Measurements from ENCODE around the gene DIS3L2.
"Not testable (repeated sequence)": the region's sequence is repeated elsewhere in the genome, so short reads cannot be mapped to it uniquely, and the experiment has no call there.

DIS3L2 gene

GRCh38 chr2:232319067-232319802, 357.7 kb downstream of the DIS3L2 start:
- no peak for DNase-seq (ENCODE audit: low read depth, low spot score)

GRCh38 chr2:232319803-232320442, 358.4 kb downstream of the DIS3L2 start:
- no peak for DNase-seq (ENCODE audit: low read depth, low spot score)

- no peak for DNase-seq (ENCODE audit: low read depth, low spot score)
These were observed 358.9 kb downstream of the DIS3L2 start for GRCh38 chr2:232320443-232320803.

GRCh38 chr2:232321156-232321816, 359.8 kb downstream of the DIS3L2 start:
- DNase-seq (ENCODE audit: low read depth, low spot score), result no peak

- DNase-seq (ENCODE audit: low read depth, low spot score), result no peak
These were observed 360.5 kb downstream of the DIS3L2 start for GRCh38 chr2:232321817-232322559.

- no peak for DNase-seq (ENCODE audit: low read depth, low spot score)
These were observed 361.2 kb downstream of the DIS3L2 start for GRCh38 chr2:232322560-232323327.

GRCh38 chr2:232323328-232323650, 361.8 kb downstream of the DIS3L2 start:
- DNase-seq (ENCODE audit: low read depth, low spot score), result no peak

GRCh38 chr2:232323967-232324366, 362.5 kb downstream of the DIS3L2 start:
- DNase-seq (ENCODE audit: low read depth, low spot score), result not testable (repeated sequence)

GRCh38 chr2:232324778-232325177, 363.3 kb downstream of the DIS3L2 start:
- DNase-seq (ENCODE audit: low read depth, low spot score), result no peak

GRCh38 chr2:232325324-232326273, 364.1 kb downstream of the DIS3L2 start:
- DNase-seq (ENCODE audit: low read depth, low spot score), result peak; percentile 67

GRCh38 chr2:232326274-232327104, 365.0 kb downstream of the DIS3L2 start:
- not testable (repeated sequence) for DNase-seq (ENCODE audit: low read depth, low spot score)

GRCh38 chr2:232327105-232328031, 365.9 kb downstream of the DIS3L2 start:
- DNase-seq (ENCODE audit: low read depth, low spot score), result peak; percentile 85

GRCh38 chr2:232328032-232328422, 366.5 kb downstream of the DIS3L2 start:
- DNase-seq (ENCODE audit: low read depth, low spot score), result no peak

GRCh38 chr2:232328516-232329460, 367.3 kb downstream of the DIS3L2 start:
- no peak for DNase-seq (ENCODE audit: low read depth, low spot score)

GRCh38 chr2:232329716-232330067, 368.2 kb downstream of the DIS3L2 start:
- no peak for DNase-seq (ENCODE audit: low read depth, low spot score)

- DNase-seq (ENCODE audit: low read depth, low spot score), result peak; percentile 68
These were observed 368.8 kb downstream of the DIS3L2 start for GRCh38 chr2:232330068-232330999.
